GM18858 (cell line): Measurements from ENCODE around the gene TNKS1BP1.

ENCODE experiments used
- ATAC-seq: cut with Tn5 transposase; IDR thresholded peaks from one replicate; pipeline ENCODE4 v1.9.1; 2021; ENCODE audit not compliant: unreplicated experiment

Gene TNKS1BP1

GRCh38 chr11:57260937-57261783 is 63.6 kb downstream of the TNKS1BP1 start:
- no peak for ATAC-seq

DNA sequence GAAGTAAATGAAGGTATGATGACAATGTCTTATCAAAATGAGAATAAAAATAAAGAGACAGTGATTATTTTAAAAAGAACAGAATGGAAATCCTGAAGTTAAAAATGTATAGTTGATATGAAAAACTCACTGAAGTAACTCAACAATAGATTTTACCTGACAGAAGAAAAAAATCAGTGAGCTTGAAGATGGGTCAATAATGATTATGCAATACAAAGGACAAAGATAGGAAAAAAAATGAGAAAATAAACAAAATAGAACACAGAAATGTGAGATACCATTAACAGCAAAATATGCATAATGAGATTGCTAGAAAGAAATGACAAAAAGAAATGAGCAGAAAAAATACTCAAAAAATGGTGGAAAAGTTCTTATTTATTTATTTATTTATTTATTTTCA is 68.6 kb downstream of the TNKS1BP1 start:
- no peak for ATAC-seq

GRCh38 chr11:57255618-57256017 is 69.1 kb downstream of the TNKS1BP1 start:
- ATAC-seq: no peak

DNA sequence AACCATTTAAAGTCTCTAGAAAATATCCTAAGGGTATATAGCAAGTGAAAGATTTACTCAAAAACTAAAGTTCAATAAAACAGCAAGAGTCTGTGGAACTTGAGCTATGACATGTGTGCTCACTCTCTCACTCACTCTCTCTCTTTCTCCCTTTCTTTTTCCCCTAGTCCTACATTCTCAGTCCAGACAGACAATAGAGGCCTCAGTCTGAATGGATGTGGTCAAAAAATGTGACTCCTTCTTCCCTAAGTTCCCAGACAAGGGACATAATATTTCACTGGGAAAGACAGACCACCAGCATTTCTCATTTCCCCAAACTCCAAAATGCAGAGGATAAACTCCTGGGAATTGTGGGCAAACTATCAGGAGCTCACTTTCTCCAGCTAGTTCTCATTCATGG is 70.1 kb downstream of the TNKS1BP1 start:
- no peak for ATAC-seq

DNA sequence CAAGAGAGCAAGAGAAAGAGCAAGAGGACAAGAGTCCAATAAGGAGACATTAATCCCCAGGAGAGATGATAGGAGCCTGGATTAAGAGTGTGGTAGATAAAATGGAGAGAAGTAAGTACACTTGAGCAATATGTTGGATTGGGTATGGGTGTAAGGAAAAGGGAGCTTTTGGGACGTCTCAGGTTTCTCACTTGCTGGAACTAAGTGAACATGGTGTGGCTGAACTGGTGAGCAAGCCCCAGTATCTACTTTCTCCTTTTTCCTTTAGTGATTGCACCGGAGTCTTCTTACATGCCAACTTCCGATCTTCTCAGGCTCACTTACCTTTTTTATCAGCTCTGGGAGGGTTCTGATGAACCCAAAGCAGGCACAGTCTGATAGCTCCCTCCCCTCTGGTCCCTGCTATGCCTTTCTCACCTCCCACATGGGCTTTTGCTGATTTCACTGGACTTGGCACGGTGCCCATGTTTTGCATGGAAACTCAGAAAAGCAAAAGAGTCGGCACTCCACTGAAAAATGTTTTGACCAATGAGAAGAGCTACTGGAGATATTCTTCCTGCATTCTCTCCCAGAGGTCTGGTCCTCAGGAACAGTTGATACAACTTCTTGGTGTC is 73.2 kb downstream of the TNKS1BP1 start:
- no peak for ATAC-seq

- no peak for ATAC-seq
Measured at GRCh38 chr11:57251037-57251436, 73.7 kb downstream of the TNKS1BP1 start.
